ENCODE data around the gene RABIF.

RABIF gene

GRCh38 chr1:202873026-202873425 lies 15.9 kb downstream of the RABIF start:
- no peak for DNase-seq (ENCODE audit: low spot score)

GRCh38 chr1:202871367-202871766 lies 17.6 kb downstream of the RABIF start:
- no peak for DNase-seq (ENCODE audit: low spot score)

GRCh38 chr1:202862679-202863560 lies 26.0 kb downstream of the RABIF start:
- DNase-seq (ENCODE audit: low spot score): no peak

GRCh38 chr1:202861420-202862132 lies 27.4 kb downstream of the RABIF start:
- peak; percentile 79 for DNase-seq (ENCODE audit: low spot score)

GRCh38 chr1:202860744-202861419 lies 28.1 kb downstream of the RABIF start:
- DNase-seq (ENCODE audit: low spot score): no peak

- DNase-seq (ENCODE audit: low spot score): no peak
Measured at GRCh38 chr1:202858789-202859414, 30.0 kb downstream of the RABIF start.

GRCh38 chr1:202858331-202858730 lies 30.6 kb downstream of the RABIF start:
- DNase-seq (ENCODE audit: low spot score): no peak

GRCh38 chr1:202857136-202857610 lies 31.8 kb downstream of the RABIF start:
- no peak for DNase-seq (ENCODE audit: low spot score)

GRCh38 chr1:202856014-202856413 lies 32.9 kb downstream of the RABIF start:
- DNase-seq (ENCODE audit: low spot score): no peak

- no peak for DNase-seq (ENCODE audit: low spot score)
Measured at GRCh38 chr1:202854787-202855186, 34.2 kb downstream of the RABIF start.

GRCh38 chr1:202852163-202852904 lies 36.6 kb downstream of the RABIF start:
- peak; percentile 85 for DNase-seq (ENCODE audit: low spot score)

- no peak for DNase-seq (ENCODE audit: low spot score)
Measured at GRCh38 chr1:202850593-202851362, 38.2 kb downstream of the RABIF start.

- no peak for DNase-seq (ENCODE audit: low spot score)
Measured at GRCh38 chr1:202848191-202848542, 40.8 kb downstream of the RABIF start.

- DNase-seq (ENCODE audit: low spot score): no peak
Measured at GRCh38 chr1:202844935-202845334, 44.0 kb downstream of the RABIF start.

GRCh38 chr1:202844259-202844658 lies 44.7 kb downstream of the RABIF start:
- no peak for DNase-seq (ENCODE audit: low spot score)

GRCh38 chr1:202843081-202843480 lies 45.9 kb downstream of the RABIF start:
- no peak for DNase-seq (ENCODE audit: low spot score)

GRCh38 chr1:202837746-202838262 lies 51.1 kb downstream of the RABIF start:
- DNase-seq (ENCODE audit: low spot score): no peak

- no peak for DNase-seq (ENCODE audit: low spot score)
Measured at GRCh38 chr1:202836623-202837403, 52.1 kb downstream of the RABIF start.

- no peak for DNase-seq (ENCODE audit: low spot score)
Measured at GRCh38 chr1:202835548-202836072, 53.3 kb downstream of the RABIF start.

Measured in COLO829 (cell line).